Bronchial smooth muscle cell (primary cell): ENCODE results near the gene MMP1. TPM values are rescaled to one million over a fixed set of nuclear protein-coding genes. Genes with fewer than 3 reads are reported as not detected.

ENCODE experiments used
- total RNA-seq: library from RNA; depleted of rRNA; stranded (reverse); fragments of >200 nt; gene quantifications from 2 replicates; pipeline ENCODE4 v1.2.1, GENCODE V29; 2014

MMP1 gene
- total RNA-seq, result 3.1 and 528 TPM in 2 replicates

DNA sequence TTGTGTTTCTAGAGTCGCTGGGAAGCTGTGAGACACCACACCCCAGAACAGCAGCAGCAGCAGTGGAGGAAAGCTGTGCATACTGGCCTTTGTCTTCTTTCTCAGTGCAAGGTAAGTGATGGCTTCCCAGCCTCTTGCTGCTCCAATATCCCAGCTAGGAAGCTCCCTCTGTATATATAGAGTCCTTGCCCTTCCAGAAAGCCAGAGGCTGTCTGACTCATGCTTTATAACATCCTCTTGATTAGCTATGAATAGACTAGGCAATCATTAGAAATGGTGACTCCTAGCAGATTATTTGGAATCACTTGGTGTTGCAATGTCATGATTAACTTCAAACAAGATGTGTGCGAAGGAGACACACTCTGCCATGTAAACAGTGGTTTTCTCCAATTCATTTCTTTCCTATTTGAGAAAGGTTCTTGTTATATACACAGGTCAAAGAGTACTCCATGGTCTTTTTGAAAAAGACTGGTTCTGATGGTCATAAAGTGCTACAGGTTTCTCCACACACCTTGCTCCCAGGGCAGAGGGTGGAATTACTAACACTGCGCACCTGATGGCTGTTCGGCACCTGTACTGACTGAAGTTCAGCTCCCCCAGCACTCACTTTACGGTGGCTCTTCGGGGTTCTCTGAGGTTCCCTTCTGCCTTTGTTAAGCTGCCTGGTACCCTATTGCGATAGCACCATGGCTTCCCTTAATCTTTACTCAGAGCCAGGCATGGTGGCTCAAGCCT lies at the start of gene MMP1:
TSS of gene MMP1 (minus strand) at position 149 of the 735 bp plus-strand sequence. CDS start at position 81, 68 bp downstream.

DNA sequence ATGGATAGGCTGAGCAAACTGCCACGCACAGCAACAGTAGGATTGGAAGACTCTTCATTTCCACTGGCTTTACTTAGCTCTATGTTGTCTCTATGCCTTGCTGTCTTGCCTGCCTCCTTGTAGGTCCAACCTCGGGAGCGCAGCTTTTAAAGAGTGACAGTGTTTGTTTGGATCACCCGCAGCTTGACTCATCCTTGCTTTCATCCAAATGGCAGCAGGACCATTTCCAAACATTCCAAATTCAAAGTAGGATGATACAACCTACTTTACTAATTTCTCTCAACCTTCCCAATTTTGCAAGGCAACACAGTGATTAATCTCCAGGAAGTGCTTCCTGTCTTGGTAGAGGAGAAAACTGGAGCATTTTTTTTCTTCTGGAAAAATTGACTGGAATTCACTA lies 45.5 kb upstream of the MMP1 start, which contains the start of gene MMP3:
TSS of gene MMP3 (minus strand) at position 121 of the 400 bp plus-strand sequence. CDS start at position 58, 63 bp downstream.

DNA sequence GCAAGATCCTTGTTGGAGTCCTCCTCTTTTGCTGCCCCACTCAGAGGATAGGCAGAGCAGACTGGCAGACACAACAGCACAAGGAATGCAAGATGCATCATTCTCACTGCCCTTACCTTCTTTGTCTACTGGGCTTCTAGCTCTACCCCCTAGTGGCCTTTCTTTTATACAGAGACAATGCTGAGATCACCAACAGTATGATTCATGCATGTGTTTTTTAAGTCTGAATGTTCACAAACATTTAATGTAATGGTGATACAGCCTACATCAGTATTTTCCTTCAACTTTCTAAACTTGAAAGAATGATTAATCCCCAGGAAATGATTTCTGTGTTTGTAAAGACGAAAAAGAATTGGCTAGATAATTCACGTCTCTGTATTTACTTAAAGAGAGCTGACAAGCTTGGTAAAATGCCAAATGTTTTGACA lies 17.5 kb downstream of the MMP1 start, which contains the start of gene MMP10:
TSS of gene MMP10 (minus strand) at position 138 of the 428 bp plus-strand sequence. CDS start at position 101, 37 bp downstream.

Other genes starting within 250 kb of the MMP1 start
- gene MMP20, start 172.8 kb downstream of the MMP1 start, total RNA-seq, result not detected in 2 replicates
- gene MMP27, start 92.4 kb downstream of the MMP1 start, total RNA-seq, result not detected in 2 replicates
- under 0.01 TPM in 1 of 2 replicates, not detected in the other for gene MMP8, start 73.2 kb downstream of the MMP1 start, total RNA-seq
- gene MMP10, start 17.5 kb downstream of the MMP1 start, total RNA-seq, result 0.79 TPM in 1 of 2 replicates, not detected in the other
- 0.52 and 19.1 TPM in 2 replicates for gene MMP3, start 45.4 kb upstream of the MMP1 start, total RNA-seq
- gene MMP12, start 76.8 kb upstream of the MMP1 start, total RNA-seq, result 0.26 and 2.8 TPM in 2 replicates
- not detected in 2 replicates for gene MMP13, start 157.6 kb upstream of the MMP1 start, total RNA-seq